Left cardiac atrium (tissue), 4 donors: ENCODE measurements around the gene NXNL1. TPM values are rescaled to one million over a fixed set of nuclear protein-coding genes. Genes with fewer than 3 reads are reported as not detected.

ENCODE experiments used
- ATAC-seq, 2 donors: fragments of 200-7000 bp; cut with Tn5 transposase; one replicate each; pipeline ENCODE4 v1.9.1; 2020; ENCODE audit warnings: mild to moderate bottlenecking in 2 of 2, moderate library complexity in 2 of 2
- DNase-seq: peaks from one replicate; pipeline ENCODE4 v3.0.0-alpha.2; 2020
- intact Hi-C, 2 donors: fragments of 100-400 bp; cut with DNase I; formaldehyde crosslinking; loops; one replicate each; pipeline versions ENCODE4 v1.14.1 to v1.15.1; 2022 to 2023
- total RNA-seq, 2 donors: library from RNA; stranded (reverse); fragmentation: NEBNext Ultra II Directional; extraction: Animal tissue kit (Norgen Biotek cat#: 25700); gene quantifications; one replicate each; pipeline ENCODE4 v1.2.1, GENCODE V29; 2021
- donor health status: DM: no; HTN: yes; CAD: no.
- donor health status: DM: no; HTN: yes; CAD: no; lungs with severe emphysema.
- donor health status: DM: yes; HTN: yes; CAD: no.
- donor health status: Dilated cardiomyopathy.

Gene NXNL1
- total RNA-seq, 2 donors from 2014 or later, result 0.56 TPM; not detected in 1

- intact Hi-C loops, result loop anchor here in 1 of 2 donors (5.0 to 10.0 kb wide), 2 partner anchors 74 to 121 kb away; partner anchors contain the start of gene CCDC194
- peak; percentile 78 for DNase-seq
Observed at GRCh38 chr19:17468302-17469091, 7.8 kb upstream of the NXNL1 start.

GRCh38 chr19:17467471-17468301 lies 7.0 kb upstream of the NXNL1 start:
- intact Hi-C loops, result loop anchor here in 1 of 2 donors (5.0 to 10.0 kb wide), 2 partner anchors 73 to 120 kb away; partner anchors contain the start of gene CCDC194
- ATAC-seq (no peak), DNase-seq (no peak)

More at GRCh38 chr19:17468302-17469091, 7.8 kb upstream of the NXNL1 start:
- peak; percentile 8 to 36 for ATAC-seq

GRCh38 chr19:17466487-17466850 lies 5.7 kb upstream of the NXNL1 start:
- ATAC-seq (no peak), DNase-seq (no peak)
- intact Hi-C loops, result loop anchor here in 1 of 2 donors (5.0 to 10.0 kb wide), 2 partner anchors 72 to 119 kb away; partner anchors contain the start of gene CCDC194

- intact Hi-C loops, result loop anchor here in 1 of 2 donors (10.0 kb wide), 1 partner anchor 396 kb away; the partner anchor contains the start of gene RPL18A
- DNase-seq (no peak), ATAC-seq (no peak)
Observed at GRCh38 chr19:17458970-17459369, 1.8 kb downstream of the NXNL1 start.

GRCh38 chr19:17457616-17458015 lies 3.1 kb downstream of the NXNL1 start:
- ATAC-seq, result no peak
- intact Hi-C loops, result loop anchor here in 1 of 2 donors (10.0 kb wide), 1 partner anchor 397 kb away; the partner anchor contains the start of gene RPL18A
- DNase-seq, result no peak

- no peak for ATAC-seq
- no peak for DNase-seq
- intact Hi-C loops, result loop anchor here in 1 of 2 donors (10.0 kb wide), 1 partner anchor 399 kb away; the partner anchor contains the start of gene RPL18A
Observed at GRCh38 chr19:17456127-17456526, 4.6 kb downstream of the NXNL1 start.

GRCh38 chr19:17455308-17456123 lies 5.2 kb downstream of the NXNL1 start:
- DNase-seq, result no peak
- peak in 1 of 2 donors; percentile 30 for ATAC-seq
- intact Hi-C loops, result loop anchor here in 1 of 2 donors (10.0 kb wide), 1 partner anchor 399 kb away; the partner anchor contains the start of gene RPL18A

- ATAC-seq (no peak), DNase-seq (no peak)
- intact Hi-C loops, result loop anchor here in 1 of 2 donors (10.0 kb wide), 1 partner anchor 400 kb away; the partner anchor contains the start of gene RPL18A
Observed at GRCh38 chr19:17454576-17455071, 6.1 kb downstream of the NXNL1 start.

GRCh38 chr19:17451820-17452219 lies 8.9 kb downstream of the NXNL1 start:
- intact Hi-C loops, result loop anchor here in 1 of 2 donors (10.0 kb wide), 1 partner anchor 403 kb away; the partner anchor contains the start of gene RPL18A
- DNase-seq, result no peak

GRCh38 chr19:17450264-17451075 lies 10.3 kb downstream of the NXNL1 start:
- intact Hi-C loops, result loop anchor here in 1 of 2 donors (10.0 kb wide), 1 partner anchor 404 kb away; the partner anchor contains the start of gene RPL18A
- DNase-seq (no peak), ATAC-seq (no peak)

More at GRCh38 chr19:17451820-17452219, 8.9 kb downstream of the NXNL1 start:
- no peak for ATAC-seq

GRCh38 chr19:17448131-17448967 lies 12.4 kb downstream of the NXNL1 start, which contains the start of gene TMEM221:
TMEM221 (minus strand) TSS chr19:17448668; CDS start chr19:17448462, 206 bp downstream.
- DNase-seq (peak; percentile 56), ATAC-seq (peak; percentile 86 to 91)
- intact Hi-C loops, result no loop called here

- no peak for ATAC-seq
- intact Hi-C loops, result no loop called here
- DNase-seq, result no peak
Observed at GRCh38 chr19:17447704-17448130, 13.0 kb downstream of the NXNL1 start.

- no peak for DNase-seq
- intact Hi-C loops, result no loop called here
- ATAC-seq, result no peak
Observed at GRCh38 chr19:17445526-17446165, 15.1 kb downstream of the NXNL1 start.

- DNase-seq (no peak), ATAC-seq (peak; percentile 37 to 71)
- intact Hi-C loops, result no loop called here
Observed at GRCh38 chr19:17441241-17442021, 19.3 kb downstream of the NXNL1 start.

- no peak for ATAC-seq
- intact Hi-C loops, result loop anchor here in 1 of 2 donors (10.0 kb wide), 1 partner anchor 148 kb away; no protein-coding TSS in a partner anchor
- DNase-seq, result no peak
Observed at GRCh38 chr19:17436874-17437267, 23.9 kb downstream of the NXNL1 start.
